Neural progenitor cell (in vitro differentiated cells): ENCODE results near the gene CCM2. TPM values are rescaled to one million over a fixed set of nuclear protein-coding genes. Genes with fewer than 3 reads are reported as not detected.

ENCODE experiments used
- DNase-seq: peaks from one replicate; pipeline ENCODE4 v3.0.0-alpha.2; 2016; ENCODE audit warnings: low spot score
- H2AFZ ChIP-seq: fragments of 200-600 bp; sonication (generic); replicated peaks from 2 replicates; pipeline ENCODE4 v1.6.1; 2016; ENCODE audit warnings: antibody characterized with exemption
- H3F3A ChIP-seq: fragments of 200-600 bp; sonication (generic); 2 replicates; pipeline ENCODE4 v1.6.1; 2016; ENCODE audit warnings: antibody characterized with exemption, low read depth
- H3K27ac ChIP-seq: fragments of 200-600 bp; sonication (generic); 2 replicates; pipeline ENCODE4 v1.5.1; 2016; ENCODE audit warnings: mild to moderate bottlenecking
- H3K27me3 ChIP-seq: fragments of 200-600 bp; sonication (generic); 2 replicates; pipeline ENCODE4 v1.6.1; 2016; ENCODE audit warnings: mild to moderate bottlenecking, moderate library complexity
- H3K36me3 ChIP-seq: fragments of 200-600 bp; sonication (generic); 2 replicates; pipeline ENCODE4 v1.5.1; 2016
- H3K4me1 ChIP-seq: fragments of 200-600 bp; sonication (generic); 2 replicates; pipeline ENCODE4 v1.6.1; 2016; ENCODE audit warnings: mixed run types
- H3K4me2 ChIP-seq: fragments of 200-600 bp; sonication (generic); 2 replicates; pipeline ENCODE4 v1.6.1; 2016
- H3K4me3 ChIP-seq: fragments of 200-600 bp; sonication (generic); 2 replicates; pipeline ENCODE4 v1.5.1; 2016
- H3K79me2 ChIP-seq: fragments of 200-600 bp; sonication (generic); 2 replicates; pipeline ENCODE4 v1.6.1; 2016; ENCODE audit warnings: low read depth
- H3K9ac ChIP-seq: fragments of 200-600 bp; sonication (generic); 2 replicates; pipeline ENCODE4 v1.6.1; 2016
- H3K9me3 ChIP-seq: fragments of 200-600 bp; sonication (generic); 2 replicates; pipeline ENCODE4 v1.5.1; 2016; ENCODE audit warnings: low read depth
- H4K20me1 ChIP-seq: fragments of 200-600 bp; sonication (generic); 2 replicates; pipeline ENCODE4 v1.6.1; 2016; ENCODE audit warnings: low read depth
- H3K27ac Mint-ChIP-seq: 3 replicates; pipeline ENCODE4 v1.8.0; 2021; ENCODE audit warnings: mixed read lengths
- H3K27me3 Mint-ChIP-seq: 2 replicates; pipeline ENCODE4 v1.8.0; 2022; ENCODE audit warnings: low read depth, mild to moderate bottlenecking, inconsistent platforms, moderate library complexity, mixed read lengths; ENCODE audit not compliant: insufficient read depth
- H3K36me3 Mint-ChIP-seq: 3 replicates; pipeline ENCODE4 v1.8.0; 2021; ENCODE audit warnings: mixed read lengths
- H3K4me1 Mint-ChIP-seq: 3 replicates; pipeline ENCODE4 v1.8.0; 2021; ENCODE audit warnings: mixed read lengths
- H3K4me3 Mint-ChIP-seq: 3 replicates; pipeline ENCODE4 v1.8.0; 2021; ENCODE audit warnings: mild to moderate bottlenecking, moderate library complexity, mixed read lengths
- H3K9me3 Mint-ChIP-seq: 3 replicates; pipeline ENCODE4 v1.8.0; 2020; ENCODE audit warnings: mixed read lengths
- EZH2 ChIP-seq: fragments of 200-600 bp; sonication (generic); IDR thresholded peaks from 2 replicates; pipeline ENCODE4 v1.6.1; 2017; ENCODE audit warnings: antibody characterized with exemption, mild to moderate bottlenecking, moderate library complexity
- EZH2phosphoT487 ChIP-seq: fragments of 200-600 bp; sonication (generic); IDR thresholded peaks from 2 replicates; pipeline ENCODE4 v1.6.1; 2017; ENCODE audit warnings: antibody characterized with exemption
- total RNA-seq: library from RNA; depleted of rRNA; stranded (reverse); fragments of >200 nt; gene quantifications from 2 replicates; pipeline ENCODE4 v1.2.3, GENCODE V29; 2015; ENCODE audit warnings: low replicate concordance
- TF ChIP-seq, protein P1 (sequence below): fragments of 200-600 bp; sonication (generic); IDR thresholded peaks from 2 replicates; pipeline ENCODE4 v1.5.1; 2017; ENCODE audit warnings: antibody characterized with exemption, mild to moderate bottlenecking

Gene CCM2
- total RNA-seq, 1 donor from 2014 or later, result 21.8 TPM

DNA sequence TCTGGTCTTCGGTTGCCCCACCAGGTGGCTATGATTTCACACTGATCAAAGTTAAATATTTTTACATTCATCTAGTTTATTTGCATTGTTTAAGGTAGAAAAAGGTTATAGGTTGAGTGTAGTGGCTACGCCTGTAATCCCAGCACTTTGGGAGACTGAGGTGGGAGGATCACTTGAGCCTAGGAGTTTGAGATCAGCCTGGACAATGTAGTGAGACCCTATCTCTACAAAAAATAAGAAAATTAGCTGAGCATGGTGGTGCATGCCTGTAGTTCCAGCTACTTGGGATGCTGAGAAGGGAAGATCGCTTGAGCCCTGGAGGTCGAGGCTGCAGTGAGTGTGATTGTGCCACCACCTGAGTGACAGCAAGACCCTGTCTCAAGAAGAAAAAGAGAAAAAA lies 3.8 kb downstream of the CCM2 start:
- Mint-ChIP-seq H3K4me3 (no peak overlapping the region), H3K4me1 (peaks cover 18% of the 10 kb centered on the region), H3K27ac (no peak overlapping the region), H3K27me3 (peaks cover 5% of the 10 kb centered on the region), H3K9me3 (no peaks in the 10 kb centered on the region), H3K36me3 (peaks cover 11% of the 10 kb centered on the region)
- Histone ChIP-seq H3F3A (peaks cover 17% of the 10 kb centered on the region), H3K9me3 (no peaks in the 10 kb centered on the region), H3K4me1 (peaks cover 10% of the 10 kb centered on the region), H3K4me2 (no peak overlapping the region), H3K4me3 (no peak overlapping the region), H3K79me2 (peaks cover 82% of the 10 kb centered on the region), H3K9ac (no peak overlapping the region), H3K27ac (no peak overlapping the region), H3K27me3 (no peaks in the 10 kb centered on the region), H3K36me3 (no peaks in the 10 kb centered on the region), H2AFZ (no peak overlapping the region), H4K20me1 (peaks cover 40% of the 10 kb centered on the region)
- DNase-seq, result no peak
- TF ChIP-seq EZH2phosphoT487, result no peak
- TF ChIP-seq, protein P1, sequence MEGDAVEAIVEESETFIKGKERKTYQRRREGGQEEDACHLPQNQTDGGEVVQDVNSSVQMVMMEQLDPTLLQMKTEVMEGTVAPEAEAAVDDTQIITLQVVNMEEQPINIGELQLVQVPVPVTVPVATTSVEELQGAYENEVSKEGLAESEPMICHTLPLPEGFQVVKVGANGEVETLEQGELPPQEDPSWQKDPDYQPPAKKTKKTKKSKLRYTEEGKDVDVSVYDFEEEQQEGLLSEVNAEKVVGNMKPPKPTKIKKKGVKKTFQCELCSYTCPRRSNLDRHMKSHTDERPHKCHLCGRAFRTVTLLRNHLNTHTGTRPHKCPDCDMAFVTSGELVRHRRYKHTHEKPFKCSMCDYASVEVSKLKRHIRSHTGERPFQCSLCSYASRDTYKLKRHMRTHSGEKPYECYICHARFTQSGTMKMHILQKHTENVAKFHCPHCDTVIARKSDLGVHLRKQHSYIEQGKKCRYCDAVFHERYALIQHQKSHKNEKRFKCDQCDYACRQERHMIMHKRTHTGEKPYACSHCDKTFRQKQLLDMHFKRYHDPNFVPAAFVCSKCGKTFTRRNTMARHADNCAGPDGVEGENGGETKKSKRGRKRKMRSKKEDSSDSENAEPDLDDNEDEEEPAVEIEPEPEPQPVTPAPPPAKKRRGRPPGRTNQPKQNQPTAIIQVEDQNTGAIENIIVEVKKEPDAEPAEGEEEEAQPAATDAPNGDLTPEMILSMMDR, result no peak
- TF ChIP-seq EZH2, result no peak

DNA sequence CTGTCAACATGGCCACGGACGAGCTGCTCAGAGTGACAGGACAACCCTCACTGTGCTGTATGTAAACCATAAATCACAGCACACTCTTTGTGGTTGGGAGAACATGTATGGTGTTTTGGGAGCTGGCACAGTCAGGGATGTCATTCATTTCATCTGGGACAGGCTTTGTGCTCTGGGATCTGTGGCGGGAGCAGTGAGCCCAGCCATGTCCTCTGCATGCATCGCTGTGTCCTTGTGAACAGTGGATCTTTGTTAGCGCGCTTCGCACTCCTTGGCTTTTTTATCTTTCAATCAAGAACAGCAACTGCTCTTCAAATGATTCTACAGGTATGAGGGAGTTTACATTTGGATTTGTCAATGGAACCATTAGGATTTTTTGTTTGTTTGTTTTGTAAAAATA lies 7.1 kb downstream of the CCM2 start:
- Histone ChIP-seq H3K9ac (no peak overlapping the region), H3K4me3 (no peak overlapping the region), H4K20me1 (peaks cover 28% of the 10 kb centered on the region), H3K27me3 (no peaks in the 10 kb centered on the region), H3K27ac (no peak overlapping the region), H3K9me3 (no peaks in the 10 kb centered on the region), H3K36me3 (no peaks in the 10 kb centered on the region), H3K4me2 (no peak overlapping the region), H3F3A (no peaks in the 10 kb centered on the region), H3K79me2 (peaks cover 92% of the 10 kb centered on the region), H2AFZ (no peak overlapping the region), H3K4me1 (no peaks in the 10 kb centered on the region)
- Mint-ChIP-seq H3K4me1 (peaks cover 7% of the 10 kb centered on the region), H3K9me3 (no peaks in the 10 kb centered on the region), H3K4me3 (no peak overlapping the region), H3K36me3 (peaks cover 12% of the 10 kb centered on the region), H3K27me3 (peaks cover 2% of the 10 kb centered on the region), H3K27ac (no peak overlapping the region)
- no peak for DNase-seq
- TF ChIP-seq EZH2phosphoT487, result no peak
- TF ChIP-seq EZH2, result no peak
- TF ChIP-seq, protein P1, result no peak

DNA sequence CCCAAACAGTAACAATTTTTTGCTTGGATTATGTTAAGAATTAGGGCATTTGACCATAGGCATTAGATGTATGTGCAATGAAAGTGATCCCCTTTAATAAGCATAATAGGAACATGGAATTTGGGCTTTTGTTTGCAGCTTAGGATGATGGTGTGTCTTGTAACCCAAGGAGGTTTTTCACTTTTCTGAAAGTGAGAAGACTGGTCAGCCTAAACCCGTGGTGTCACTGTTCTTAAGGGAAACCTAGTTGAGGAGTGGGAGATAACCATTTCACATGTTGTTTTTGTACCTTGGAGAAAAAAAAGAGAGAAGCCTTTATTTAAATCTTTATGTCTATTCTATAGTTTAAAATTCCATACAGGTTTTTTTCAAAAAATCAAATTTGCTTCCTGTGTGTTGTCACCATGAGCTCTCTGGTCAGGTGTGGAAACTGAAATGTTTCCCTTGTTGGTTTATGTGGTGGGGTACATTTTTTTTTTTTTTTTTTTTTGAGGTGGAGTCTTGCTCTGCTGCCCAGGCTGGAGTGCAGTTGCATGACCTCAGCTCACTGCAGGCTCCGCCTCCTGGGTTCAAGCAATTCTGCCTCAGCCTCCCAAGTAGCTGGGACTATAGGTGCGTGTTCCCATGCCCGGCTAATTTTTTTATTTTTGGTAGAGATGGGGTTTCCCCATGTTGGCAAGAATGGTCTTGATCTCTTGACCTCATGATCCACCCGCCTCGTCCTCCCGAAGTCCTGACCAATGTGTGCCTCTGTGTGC lies 7.7 kb downstream of the CCM2 start:
- H3K27me3 ChIP-seq, result no peaks in the 10 kb centered on the region
- H3K4me3 Mint-ChIP-seq, result no peak overlapping the region
- H4K20me1 ChIP-seq, result peaks cover 23% of the 10 kb centered on the region
- H3K27me3 Mint-ChIP-seq, result peaks cover 2% of the 10 kb centered on the region
- H3K79me2 ChIP-seq, result peaks cover 92% of the 10 kb centered on the region
- DNase-seq, result no peak
- H3K9me3 Mint-ChIP-seq, result no peaks in the 10 kb centered on the region
- H3F3A ChIP-seq, result no peaks in the 10 kb centered on the region
- H3K27ac Mint-ChIP-seq, result no peak overlapping the region
- H3K4me1 ChIP-seq, result no peaks in the 10 kb centered on the region
- H3K36me3 Mint-ChIP-seq, result peaks cover 14% of the 10 kb centered on the region
- no peak for TF ChIP-seq EZH2
- TF ChIP-seq EZH2phosphoT487, result no peak
- TF ChIP-seq, protein P1, result no peak
- H2AFZ ChIP-seq, result no peak overlapping the region
- H3K9me3 ChIP-seq, result no peaks in the 10 kb centered on the region
- peaks cover 7% of the 10 kb centered on the region for H3K4me1 Mint-ChIP-seq
- H3K36me3 ChIP-seq, result no peaks in the 10 kb centered on the region
- H3K4me2 ChIP-seq, result no peak overlapping the region
- no peak overlapping the region for H3K9ac ChIP-seq
- H3K4me3 ChIP-seq, result no peak overlapping the region
- H3K27ac ChIP-seq, result no peak overlapping the region
